Endodermal cell (in vitro differentiated cells): ENCODE results near the gene ATF2. TPM values are rescaled to one million over a fixed set of nuclear protein-coding genes. Genes with fewer than 3 reads are reported as not detected.

Experiments
- DNase-seq: peaks from one replicate; pipeline ENCODE4 v3.0.0-alpha.2; 2017
- H3K27ac ChIP-seq: 2 replicates; pipeline ENCODE4 v1.5.1; 2013; ENCODE audit warnings: mild to moderate bottlenecking, low read depth, low read length, moderate library complexity
- H3K27me3 ChIP-seq: 2 replicates; pipeline ENCODE4 v1.6.1; 2013; ENCODE audit warnings: mild to moderate bottlenecking, low read length, moderate library complexity; ENCODE audit not compliant: insufficient read depth, control insufficient read depth, poor library complexity, severe bottlenecking
- H3K36me3 ChIP-seq: 2 replicates; pipeline ENCODE4 v1.7.0; 2013; ENCODE audit warnings: mild to moderate bottlenecking, low read length, moderate library complexity; ENCODE audit not compliant: control insufficient read depth, insufficient read depth
- H3K4me1 ChIP-seq: one replicate; pipeline ENCODE4 v1.7.0; 2013; ENCODE audit warnings: low read length; ENCODE audit not compliant: control insufficient read depth, insufficient read depth
- H3K4me3 ChIP-seq: 2 replicates; pipeline ENCODE4 v1.5.1; 2013; ENCODE audit warnings: mild to moderate bottlenecking, low read length, moderate library complexity
- H3K9ac ChIP-seq: 2 replicates; pipeline ENCODE4 v1.6.1; 2013; ENCODE audit warnings: mild to moderate bottlenecking, low read length, moderate library complexity; ENCODE audit not compliant: poor library complexity, severe bottlenecking; ENCODE audit errors: extremely low read depth
- H3K9me3 ChIP-seq: 2 replicates; pipeline ENCODE4 v1.6.1; 2013; ENCODE audit warnings: mild to moderate bottlenecking, low read length, moderate library complexity; ENCODE audit not compliant: control insufficient read depth
- H3K27ac Mint-ChIP-seq: 2 replicates; pipeline ENCODE4 v1.8.0; 2020; ENCODE audit warnings: mixed read lengths
- H3K27me3 Mint-ChIP-seq: 2 replicates; pipeline ENCODE4 v1.8.0; 2021; ENCODE audit warnings: mild to moderate bottlenecking, mixed read lengths; ENCODE audit not compliant: insufficient read depth
- H3K36me3 Mint-ChIP-seq: 2 replicates; pipeline ENCODE4 v1.8.0; 2020; ENCODE audit warnings: low read depth, mixed read lengths
- H3K4me1 Mint-ChIP-seq: 2 replicates; pipeline ENCODE4 v1.8.0; 2020; ENCODE audit warnings: mixed read lengths
- H3K4me3 Mint-ChIP-seq: 2 replicates; pipeline ENCODE4 v1.8.0; 2020; ENCODE audit warnings: mild to moderate bottlenecking, moderate library complexity, mixed read lengths
- H3K9me3 Mint-ChIP-seq: 2 replicates; pipeline ENCODE4 v1.8.0; 2020; ENCODE audit warnings: mild to moderate bottlenecking, mixed read lengths
- WGBS, 2 experiments: methylation state at CpG; one replicate each; pipeline versions ENCODE4 v1.1.5 to v1.1.7; 2013; ENCODE audit warnings: missing lambda C conversion rate in 2 of 2, mixed read lengths in 1 of 2; ENCODE audit not compliant: insufficient coverage in 1 of 2, insufficient read length in 1 of 2; 5-methylcytosine and 5-hydroxymethylcytosine counted together
- total RNA-seq, 2 donors: library from RNA; stranded (reverse); fragmentation: NEBNext Ultra II Directional in 1 of 2; extraction: Animal tissue kit (Norgen Biotek cat#: 25700) in 1 of 2; gene quantifications; 2 replicates in 1 of 2; 3 replicates in 1 of 2; pipeline ENCODE4 v1.2.1, GENCODE V29; 2021
- TF ChIP-seq, protein P1 (sequence below): fragments of 200-600 bp; sonication (generic); conservative IDR thresholded peaks from 2 replicates; pipeline ENCODE4 v1.5.0; 2021; ENCODE audit warnings: antibody characterized with exemption, mild to moderate bottlenecking

Gene ATF2
- total RNA-seq, 2 donors from 2014 or later, result 53.0 to 56.0 TPM

DNA sequence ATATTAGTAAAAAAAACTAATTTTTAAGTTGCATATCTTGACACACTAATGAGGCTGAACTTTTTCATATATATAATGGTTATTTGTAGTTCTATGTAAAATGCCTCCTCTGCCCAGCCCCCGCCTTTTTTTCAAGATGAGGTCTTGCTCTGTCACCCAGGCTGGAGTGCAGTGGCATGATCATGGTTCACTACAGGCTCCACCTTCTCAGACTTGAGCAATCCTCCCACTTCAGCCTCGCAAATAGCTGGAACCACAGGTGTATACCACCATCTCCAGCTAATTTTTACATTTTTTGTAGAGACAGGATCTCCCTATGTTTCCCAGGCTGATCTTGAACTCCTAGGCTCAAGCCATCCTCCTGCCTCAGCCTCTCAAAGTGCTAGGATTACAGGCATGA, 24.3 kb downstream of the ATF2 start:
- H3K9me3 ChIP-seq, result peaks cover 3% of the 10 kb centered on the region
- 92 to 95% methylated on average over 2 of the region's 2 CpGs for WGBS, 2 experiments
- no peak overlapping the region for H3K27ac Mint-ChIP-seq
- no peak overlapping the region for H3K4me3 ChIP-seq
- no peaks in the 10 kb centered on the region for H3K27me3 Mint-ChIP-seq
- peaks cover 7% of the 10 kb centered on the region for H3K4me1 Mint-ChIP-seq
- no peak overlapping the region for H3K4me3 Mint-ChIP-seq
- no peaks in the 10 kb centered on the region for H3K27me3 ChIP-seq
- H3K4me1 ChIP-seq, result no peaks in the 10 kb centered on the region
- peaks cover 59% of the 10 kb centered on the region for H3K36me3 ChIP-seq
- no peak overlapping the region for H3K27ac ChIP-seq
- H3K9ac ChIP-seq, result no peak overlapping the region
- peaks cover 39% of the 10 kb centered on the region for H3K36me3 Mint-ChIP-seq
- TF ChIP-seq, protein P1, sequence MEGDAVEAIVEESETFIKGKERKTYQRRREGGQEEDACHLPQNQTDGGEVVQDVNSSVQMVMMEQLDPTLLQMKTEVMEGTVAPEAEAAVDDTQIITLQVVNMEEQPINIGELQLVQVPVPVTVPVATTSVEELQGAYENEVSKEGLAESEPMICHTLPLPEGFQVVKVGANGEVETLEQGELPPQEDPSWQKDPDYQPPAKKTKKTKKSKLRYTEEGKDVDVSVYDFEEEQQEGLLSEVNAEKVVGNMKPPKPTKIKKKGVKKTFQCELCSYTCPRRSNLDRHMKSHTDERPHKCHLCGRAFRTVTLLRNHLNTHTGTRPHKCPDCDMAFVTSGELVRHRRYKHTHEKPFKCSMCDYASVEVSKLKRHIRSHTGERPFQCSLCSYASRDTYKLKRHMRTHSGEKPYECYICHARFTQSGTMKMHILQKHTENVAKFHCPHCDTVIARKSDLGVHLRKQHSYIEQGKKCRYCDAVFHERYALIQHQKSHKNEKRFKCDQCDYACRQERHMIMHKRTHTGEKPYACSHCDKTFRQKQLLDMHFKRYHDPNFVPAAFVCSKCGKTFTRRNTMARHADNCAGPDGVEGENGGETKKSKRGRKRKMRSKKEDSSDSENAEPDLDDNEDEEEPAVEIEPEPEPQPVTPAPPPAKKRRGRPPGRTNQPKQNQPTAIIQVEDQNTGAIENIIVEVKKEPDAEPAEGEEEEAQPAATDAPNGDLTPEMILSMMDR, result no peak
- no peak for DNase-seq
- H3K9me3 Mint-ChIP-seq, result no peaks in the 10 kb centered on the region

DNA sequence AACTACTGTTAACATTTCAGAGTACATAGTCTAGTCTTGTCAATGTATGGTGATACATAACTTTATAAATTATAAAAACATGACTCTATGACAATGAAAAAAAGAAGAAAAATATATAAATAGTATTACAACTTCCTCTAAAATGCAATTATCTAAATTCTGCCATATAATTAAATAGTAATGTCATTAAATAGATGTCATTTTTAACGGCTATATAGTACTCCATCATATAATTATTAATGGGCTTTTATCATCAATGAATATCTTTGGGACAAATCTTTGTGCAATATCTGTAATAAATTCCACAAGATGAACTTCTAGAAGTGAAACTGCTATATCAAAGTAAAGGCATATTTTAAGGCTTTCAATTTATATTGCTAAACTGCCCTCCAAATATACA, 24.8 kb downstream of the ATF2 start:
- Mint-ChIP-seq H3K36me3 (peaks cover 41% of the 10 kb centered on the region), H3K27ac (no peak overlapping the region), H3K4me1 (peaks cover 2% of the 10 kb centered on the region), H3K4me3 (no peak overlapping the region), H3K27me3 (no peaks in the 10 kb centered on the region), H3K9me3 (no peaks in the 10 kb centered on the region)
- Histone ChIP-seq H3K27me3 (no peaks in the 10 kb centered on the region), H3K4me3 (no peak overlapping the region), H3K9ac (no peak overlapping the region), H3K36me3 (peaks cover 60% of the 10 kb centered on the region), H3K27ac (no peak overlapping the region), H3K4me1 (no peaks in the 10 kb centered on the region), H3K9me3 (peaks cover 7% of the 10 kb centered on the region)
- no peak for DNase-seq
- TF ChIP-seq, protein P1, result no peak
- no CpG with 5 or more reads among the region's 1 CpG for WGBS, 2 experiments

DNA sequence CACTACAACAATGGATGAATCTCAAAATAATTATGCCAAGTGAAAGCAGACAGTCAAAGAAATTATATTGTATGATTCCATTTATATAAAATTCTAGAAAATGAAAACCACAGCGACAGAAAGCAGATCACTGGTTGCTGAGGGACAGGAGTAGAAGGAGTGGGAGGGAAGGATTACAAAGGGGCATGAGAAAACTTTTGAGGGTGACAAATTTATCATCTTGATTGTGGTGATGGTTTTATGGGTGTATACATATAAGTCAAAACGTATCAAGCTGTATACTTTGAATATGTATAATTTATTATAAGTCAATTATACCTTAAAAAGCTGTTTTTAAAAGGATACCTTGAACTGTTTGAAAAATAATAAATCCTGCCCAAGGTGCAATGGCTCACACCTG, 27.7 kb downstream of the ATF2 start:
- H3K27me3 ChIP-seq, result no peaks in the 10 kb centered on the region
- no peaks in the 10 kb centered on the region for H3K9me3 Mint-ChIP-seq
- H3K9me3 ChIP-seq, result peaks cover 7% of the 10 kb centered on the region
- TF ChIP-seq, protein P1, result no peak
- no peak overlapping the region for H3K27ac ChIP-seq
- peaks cover 62% of the 10 kb centered on the region for H3K36me3 ChIP-seq
- no peaks in the 10 kb centered on the region for H3K27me3 Mint-ChIP-seq
- H3K9ac ChIP-seq, result no peak overlapping the region
- peaks cover 13% of the 10 kb centered on the region for H3K4me1 Mint-ChIP-seq
- no peak overlapping the region for H3K4me3 Mint-ChIP-seq
- H3K4me3 ChIP-seq, result no peak overlapping the region
- no peak for DNase-seq
- WGBS, 2 experiments, result 75 to 96% methylated on average over 1 of the region's 2 CpGs
- peaks cover 61% of the 10 kb centered on the region for H3K36me3 Mint-ChIP-seq
- H3K4me1 ChIP-seq, result no peaks in the 10 kb centered on the region
- no peak overlapping the region for H3K27ac Mint-ChIP-seq
